Activated naive CD8-positive, alpha-beta T cell treated with anti-CD3 and anti-CD28 coated beads for 36 hours (primary cell): ENCODE results near the gene CENATAC. TPM values are rescaled to one million over a fixed set of nuclear protein-coding genes. Genes with fewer than 3 reads are reported as not detected.
A peak's percentile ranks its signal among the peaks of the same experiment; 100 is the strongest.
"Not testable (repeated sequence)": the region's sequence is repeated elsewhere in the genome, so short reads cannot be mapped to it uniquely, and the experiment has no call there.

Experiments
- DNase-seq: peaks from one replicate; pipeline ENCODE4 v3.0.0; 2021
- H3K27ac Mint-ChIP-seq: one replicate; pipeline ENCODE4 v1.8.0; 2022; ENCODE audit warnings: mild to moderate bottlenecking, moderate library complexity, mixed read lengths
- H3K27me3 Mint-ChIP-seq: one replicate; pipeline ENCODE4 v1.8.0; 2022; ENCODE audit warnings: mild to moderate bottlenecking, mixed read lengths
- H3K36me3 Mint-ChIP-seq: one replicate; pipeline ENCODE4 v1.8.0; 2021; ENCODE audit warnings: mild to moderate bottlenecking, mixed read lengths
- H3K4me1 Mint-ChIP-seq: one replicate; pipeline ENCODE4 v1.8.0; 2021; ENCODE audit warnings: mixed read lengths
- H3K4me3 Mint-ChIP-seq: one replicate; pipeline ENCODE4 v1.8.0; 2022; ENCODE audit warnings: mild to moderate bottlenecking, moderate library complexity, mixed read lengths
- H3K9me3 Mint-ChIP-seq: one replicate; pipeline ENCODE4 v1.8.0; 2022; ENCODE audit warnings: mixed read lengths
- total RNA-seq, 2 experiments: library from RNA; stranded (reverse); gene quantifications; one replicate each; pipeline ENCODE4 v1.2.3, GENCODE V29; 2021

CENATAC gene, protein sequence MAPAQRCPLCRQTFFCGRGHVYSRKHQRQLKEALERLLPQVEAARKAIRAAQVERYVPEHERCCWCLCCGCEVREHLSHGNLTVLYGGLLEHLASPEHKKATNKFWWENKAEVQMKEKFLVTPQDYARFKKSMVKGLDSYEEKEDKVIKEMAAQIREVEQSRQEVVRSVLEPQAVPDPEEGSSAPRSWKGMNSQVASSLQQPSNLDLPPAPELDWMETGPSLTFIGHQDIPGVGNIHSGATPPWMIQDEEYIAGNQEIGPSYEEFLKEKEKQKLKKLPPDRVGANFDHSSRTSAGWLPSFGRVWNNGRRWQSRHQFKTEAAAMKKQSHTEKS
- 10 to 100 TPM; 24.8 to 28.3 TPM for total RNA-seq

GRCh38 chr11:118997627-118998387 is at the start of gene CENATAC:
Gene CENATAC (plus strand): TSS chr11:118998138. CDS start chr11:118998198, 60 bp downstream.
- Mint-ChIP-seq H3K36me3 (peaks cover 36% of the 10 kb centered on the region), H3K4me3 (peak within 1 kb of the TSS; percentile 100), H3K27me3 (no peaks in the 10 kb centered on the region), H3K4me1 (peaks cover 20% of the 10 kb centered on the region), H3K9me3 (no peaks in the 10 kb centered on the region), H3K27ac (peak within 1 kb of the TSS; percentile 99)
- DNase-seq = peak; percentile 96

DNA sequence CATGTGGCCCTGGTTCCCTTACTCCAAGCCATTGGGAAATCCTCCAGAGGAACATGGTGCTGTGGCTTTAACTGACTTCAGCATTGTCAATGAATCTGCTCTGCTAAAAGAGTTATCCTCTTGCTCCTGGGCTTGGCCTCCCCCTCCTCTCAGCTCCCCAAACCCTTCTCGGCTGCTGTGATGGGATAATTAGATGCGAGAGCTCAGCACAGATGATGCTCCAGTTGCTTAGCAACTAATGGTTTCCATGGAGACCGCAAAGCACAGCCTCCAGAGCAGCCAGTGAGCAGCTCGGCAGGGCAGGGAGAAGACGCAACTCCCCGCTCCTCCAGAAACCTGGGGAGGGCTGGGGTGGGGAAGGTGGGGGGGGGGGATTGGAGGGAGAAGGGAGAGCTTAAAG is 44.7 kb upstream of the CENATAC start:
- peaks cover 6% of the 10 kb centered on the region for H3K4me1 Mint-ChIP-seq
- H3K36me3 Mint-ChIP-seq = no peaks in the 10 kb centered on the region
- no peaks in the 10 kb centered on the region for H3K27me3 Mint-ChIP-seq
- no peak overlapping the region for H3K4me3 Mint-ChIP-seq
- no peak for DNase-seq
- H3K9me3 Mint-ChIP-seq = no peaks in the 10 kb centered on the region
- no peak overlapping the region for H3K27ac Mint-ChIP-seq

GRCh38 chr11:118953976-118954375 is 44.0 kb upstream of the CENATAC start:
- not testable (repeated sequence) for DNase-seq, H3K9me3 Mint-ChIP-seq, H3K36me3 Mint-ChIP-seq, H3K27me3 Mint-ChIP-seq, H3K4me3 Mint-ChIP-seq, H3K27ac Mint-ChIP-seq, H3K4me1 Mint-ChIP-seq

DNA sequence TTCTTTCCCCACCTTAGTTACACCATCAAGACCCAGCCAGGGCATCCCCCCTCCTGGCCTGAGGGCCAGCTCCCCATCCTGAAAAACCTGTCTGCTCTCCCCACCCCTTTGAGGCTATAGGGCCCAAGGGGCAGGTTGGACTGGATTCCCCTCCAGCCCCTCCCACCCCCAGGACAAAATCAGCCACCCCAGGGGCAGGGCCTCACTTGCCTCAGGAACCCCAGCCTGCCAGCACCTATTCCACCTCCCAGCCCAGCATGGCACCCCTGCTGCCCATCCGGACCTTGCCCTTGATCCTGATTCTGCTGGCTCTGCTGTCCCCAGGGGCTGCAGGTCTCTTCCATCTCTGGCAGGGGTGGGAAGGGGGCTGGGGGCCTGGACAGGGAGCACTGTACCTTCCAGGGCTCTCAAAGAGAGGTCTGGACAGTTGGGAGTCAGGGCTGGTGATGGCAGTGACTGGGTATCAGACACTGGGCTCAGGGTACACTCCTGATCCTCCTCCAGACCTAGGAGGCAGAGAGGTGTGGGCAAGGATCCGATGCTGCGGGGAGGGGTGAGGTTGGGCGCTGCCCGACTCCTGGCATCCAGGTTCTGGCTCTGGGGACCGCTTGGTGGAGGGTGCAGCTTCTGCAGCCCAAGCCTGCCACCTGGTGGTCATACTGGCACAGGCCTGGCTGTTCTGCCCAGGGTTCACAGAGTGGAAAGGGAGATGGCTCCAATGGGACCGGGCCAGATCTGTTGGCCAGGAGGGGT is 41.7 kb upstream of the CENATAC start, which contains the start of gene UPK2:
TSS of gene UPK2 (plus strand) at position 205 of the 753 bp plus-strand sequence. CDS start at position 258, 53 bp downstream.
- Mint-ChIP-seq H3K4me1 (peaks cover 6% of the 10 kb centered on the region), H3K4me3 (no peak within 1 kb of the TSS), H3K36me3 (no peaks in the 10 kb centered on the region), H3K27ac (no peak within 1 kb of the TSS), H3K9me3 (no peaks in the 10 kb centered on the region), H3K27me3 (no peaks in the 10 kb centered on the region)
- DNase-seq = peak; percentile 86

DNA sequence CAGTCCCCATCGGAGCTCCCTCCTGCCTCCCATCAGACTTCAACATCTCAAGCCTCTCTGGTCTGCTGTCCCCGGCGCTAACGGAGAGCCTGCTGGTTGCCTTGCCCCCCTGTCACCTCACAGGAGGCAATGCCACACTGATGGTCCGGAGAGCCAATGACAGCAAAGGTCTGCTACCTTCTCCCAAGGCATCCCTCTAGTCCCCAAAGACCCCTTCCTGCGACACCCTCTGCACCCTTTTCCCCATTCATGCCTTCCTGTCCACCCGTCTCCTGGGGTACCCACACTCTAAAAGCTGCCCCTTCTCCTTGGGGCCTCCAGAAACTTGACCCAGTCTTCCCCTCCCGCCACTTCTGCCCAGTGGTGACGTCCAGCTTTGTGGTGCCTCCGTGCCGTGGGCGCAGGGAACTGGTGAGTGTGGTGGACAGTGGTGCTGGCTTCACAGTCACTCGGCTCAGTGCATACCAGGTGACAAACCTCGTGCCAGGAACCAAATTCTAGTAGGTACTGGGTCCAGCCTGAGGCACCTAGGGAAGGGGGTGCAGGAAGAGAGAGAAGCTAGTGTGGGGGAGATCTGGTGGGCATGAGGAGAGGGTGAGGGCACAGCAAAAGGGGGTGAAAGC is 41.0 kb upstream of the CENATAC start:
- Mint-ChIP-seq H3K9me3 (no peaks in the 10 kb centered on the region), H3K4me3 (no peak overlapping the region), H3K27me3 (no peaks in the 10 kb centered on the region), H3K36me3 (no peaks in the 10 kb centered on the region), H3K4me1 (peaks cover 6% of the 10 kb centered on the region), H3K27ac (no peak overlapping the region)
- no peak for DNase-seq

DNA sequence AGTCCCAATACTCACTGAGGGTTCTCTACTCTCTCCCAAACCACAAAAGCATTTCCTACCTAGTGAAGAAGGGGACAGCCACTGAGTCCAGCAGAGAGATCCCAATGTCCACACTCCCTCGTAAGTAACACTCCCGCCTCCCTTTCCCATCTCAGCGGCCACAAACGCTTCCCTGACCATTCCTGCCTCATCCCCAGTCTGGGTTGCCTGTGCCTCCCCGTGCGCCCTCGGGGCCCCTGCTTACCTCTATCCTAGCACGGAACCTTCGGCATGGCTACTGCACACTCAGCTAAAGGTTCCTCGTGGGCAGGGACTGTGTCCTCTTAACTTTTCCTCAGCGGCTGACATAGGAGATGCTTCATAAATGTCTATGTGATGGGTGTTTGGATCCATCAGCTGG is 40.4 kb upstream of the CENATAC start:
- Mint-ChIP-seq H3K4me3 (no peak overlapping the region), H3K27me3 (no peaks in the 10 kb centered on the region), H3K27ac (no peak overlapping the region)

GRCh38 chr11:118957968-118958367 is 40.0 kb upstream of the CENATAC start:
- H3K4me3 Mint-ChIP-seq = no peak overlapping the region
- DNase-seq = no peak
- H3K27ac Mint-ChIP-seq = no peak overlapping the region
- H3K4me1 Mint-ChIP-seq = peaks cover 6% of the 10 kb centered on the region
- H3K36me3 Mint-ChIP-seq = no peaks in the 10 kb centered on the region
- no peaks in the 10 kb centered on the region for H3K27me3 Mint-ChIP-seq
- H3K9me3 Mint-ChIP-seq = no peaks in the 10 kb centered on the region

More for the DNA sequence above, 40.4 kb upstream of the CENATAC start:
- peaks cover 6% of the 10 kb centered on the region for H3K4me1 Mint-ChIP-seq
- H3K36me3 Mint-ChIP-seq = no peaks in the 10 kb centered on the region
- DNase-seq = no peak
- H3K9me3 Mint-ChIP-seq = no peaks in the 10 kb centered on the region

DNA sequence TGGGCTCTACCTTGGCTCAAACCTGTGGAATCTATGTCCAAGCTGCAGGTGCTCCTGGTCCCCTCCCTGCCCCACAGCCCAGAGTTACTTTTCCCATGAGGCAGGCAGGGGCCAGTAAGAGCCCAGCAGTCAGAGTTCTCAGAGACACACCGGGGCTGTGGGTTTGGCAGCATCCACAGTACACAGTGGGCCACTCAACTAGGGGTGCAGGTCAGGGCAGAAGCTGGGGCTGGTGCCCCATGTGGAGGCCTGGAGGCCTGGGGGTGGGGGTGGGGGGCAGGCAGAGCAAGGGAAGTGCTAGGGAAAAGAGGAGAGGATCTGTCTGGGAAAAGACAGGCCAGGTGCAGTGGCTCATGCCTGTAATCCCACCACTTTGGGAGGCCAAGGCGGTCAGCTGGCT is 39.4 kb upstream of the CENATAC start:
- H3K36me3 Mint-ChIP-seq = no peaks in the 10 kb centered on the region
- no peak overlapping the region for H3K27ac Mint-ChIP-seq
- no peak overlapping the region for H3K4me3 Mint-ChIP-seq
- peaks cover 6% of the 10 kb centered on the region for H3K4me1 Mint-ChIP-seq
- H3K9me3 Mint-ChIP-seq = no peaks in the 10 kb centered on the region
- DNase-seq = no peak
- H3K27me3 Mint-ChIP-seq = no peaks in the 10 kb centered on the region

DNA sequence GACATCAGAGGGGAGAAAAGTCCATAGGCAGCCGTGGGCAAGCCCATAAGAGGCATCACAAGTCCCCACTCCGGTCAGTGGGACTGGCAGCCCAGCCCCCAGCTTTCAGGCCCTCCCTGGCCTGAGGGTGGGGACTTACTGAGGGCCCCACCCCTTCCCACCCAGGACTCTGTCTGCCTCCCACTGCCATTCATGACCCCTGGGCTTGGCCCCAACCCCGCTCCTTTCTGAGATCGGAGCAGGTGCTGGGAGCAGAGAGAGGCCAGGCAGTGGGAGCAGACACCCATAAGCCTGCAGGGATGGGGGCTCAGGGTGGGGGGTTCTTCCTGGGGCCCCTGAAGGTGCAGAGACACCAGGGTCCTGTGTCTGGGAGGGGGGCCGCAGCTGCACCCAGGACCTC is 36.7 kb upstream of the CENATAC start:
- H3K27me3 Mint-ChIP-seq = no peaks in the 10 kb centered on the region
- no peak overlapping the region for H3K27ac Mint-ChIP-seq
- H3K9me3 Mint-ChIP-seq = no peaks in the 10 kb centered on the region
- H3K4me3 Mint-ChIP-seq = no peak overlapping the region
- DNase-seq = no peak
- peaks cover 6% of the 10 kb centered on the region for H3K4me1 Mint-ChIP-seq
- no peaks in the 10 kb centered on the region for H3K36me3 Mint-ChIP-seq

GRCh38 chr11:118961591-118961990 is 36.3 kb upstream of the CENATAC start:
- Mint-ChIP-seq H3K27ac (no peak overlapping the region), H3K27me3 (no peaks in the 10 kb centered on the region), H3K36me3 (no peaks in the 10 kb centered on the region), H3K4me3 (no peak overlapping the region), H3K9me3 (no peaks in the 10 kb centered on the region), H3K4me1 (peaks cover 2% of the 10 kb centered on the region)
- no peak for DNase-seq

GRCh38 chr11:118969508-118969907 is 28.4 kb upstream of the CENATAC start:
- not testable (repeated sequence) for H3K4me1 Mint-ChIP-seq, H3K9me3 Mint-ChIP-seq, DNase-seq, H3K36me3 Mint-ChIP-seq, H3K4me3 Mint-ChIP-seq, H3K27ac Mint-ChIP-seq
- H3K27me3 Mint-ChIP-seq = peaks cover 18% of the 10 kb centered on the region

GRCh38 chr11:118971646-118972045 is 26.3 kb upstream of the CENATAC start, which contains the start of gene FOXR1:
Gene FOXR1 (plus strand): TSS chr11:118971761. CDS start chr11:118971932, 171 bp downstream.
- peaks cover 18% of the 10 kb centered on the region for H3K27me3 Mint-ChIP-seq

DNA sequence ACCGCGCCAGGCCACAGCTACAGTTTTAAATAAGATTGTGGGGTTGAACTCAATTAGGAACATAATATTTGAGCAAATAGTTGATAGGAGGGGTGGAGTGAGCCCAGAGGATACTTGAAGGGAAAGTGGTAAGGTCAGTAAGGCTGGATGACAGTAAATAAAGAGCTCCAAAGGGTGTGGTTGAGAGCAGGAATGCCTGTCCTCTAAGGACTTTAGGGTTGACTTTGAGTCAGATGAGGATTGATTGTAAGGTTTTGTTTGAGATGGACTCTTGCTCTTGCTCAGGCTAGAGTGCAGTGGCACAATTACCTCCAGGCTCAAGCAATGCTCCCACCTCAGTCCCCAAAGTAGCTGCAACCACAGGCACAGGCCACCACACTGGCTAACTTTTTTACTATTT is 24.0 kb upstream of the CENATAC start:
- H3K9me3 Mint-ChIP-seq = no peaks in the 10 kb centered on the region
- no peaks in the 10 kb centered on the region for H3K36me3 Mint-ChIP-seq
- H3K27me3 Mint-ChIP-seq = peaks cover 18% of the 10 kb centered on the region
- no peak overlapping the region for H3K27ac Mint-ChIP-seq
- no peaks in the 10 kb centered on the region for H3K4me1 Mint-ChIP-seq
- H3K4me3 Mint-ChIP-seq = no peak overlapping the region
- no peak for DNase-seq

More at GRCh38 chr11:118971646-118972045, 26.3 kb upstream of the CENATAC start, which contains the start of gene FOXR1:
- Mint-ChIP-seq H3K4me3 (no peak within 1 kb of the TSS), H3K4me1 (no peaks in the 10 kb centered on the region), H3K27ac (no peak within 1 kb of the TSS), H3K36me3 (no peaks in the 10 kb centered on the region), H3K9me3 (no peaks in the 10 kb centered on the region)
- DNase-seq = no peak

GRCh38 chr11:118975771-118976709 is 21.9 kb upstream of the CENATAC start:
- Mint-ChIP-seq H3K27me3 (peaks cover 6% of the 10 kb centered on the region), H3K4me1 (peaks cover 3% of the 10 kb centered on the region), H3K36me3 (no peaks in the 10 kb centered on the region), H3K27ac (no peak overlapping the region), H3K4me3 (no peak overlapping the region), H3K9me3 (no peaks in the 10 kb centered on the region)
- no peak for DNase-seq
